Astrocyte (in vitro differentiated cells and primary cell): Measurements from ENCODE around the gene VCAM1.

Experiments
- EZH2 ChIP-seq: IDR thresholded peaks from 2 replicates; pipeline ENCODE4 v1.6.1; 2012; ENCODE audit warnings: mild to moderate bottlenecking, low read length, inconsistent platforms; ENCODE audit not compliant: insufficient read depth
- TF ChIP-seq, protein P1 (sequence below): IDR thresholded peaks from 2 replicates; pipeline ENCODE4 v1.5.1; 2011; ENCODE audit warnings: low read depth, mild to moderate bottlenecking, inconsistent platforms, low read length, moderate library complexity; ENCODE audit not compliant: insufficient read depth

DNA sequence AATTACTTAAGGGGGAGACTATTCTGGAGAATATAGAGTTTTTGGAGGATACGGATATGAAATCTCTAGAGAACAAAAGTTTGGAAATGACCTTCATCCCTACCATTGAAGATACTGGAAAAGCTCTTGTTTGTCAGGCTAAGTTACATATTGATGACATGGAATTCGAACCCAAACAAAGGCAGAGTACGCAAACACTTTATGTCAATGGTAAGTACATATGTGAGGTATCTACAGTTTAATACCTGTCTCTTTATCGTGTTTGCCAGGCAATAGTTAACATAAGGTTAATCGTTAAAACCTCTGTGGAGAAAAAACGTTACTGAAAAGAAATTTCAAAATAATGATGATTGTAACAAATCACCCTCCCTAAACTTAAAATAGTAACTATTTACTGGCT lies 11.8 kb downstream of the VCAM1 start:
- no peak for TF ChIP-seq EZH2
- TF ChIP-seq, protein P1, sequence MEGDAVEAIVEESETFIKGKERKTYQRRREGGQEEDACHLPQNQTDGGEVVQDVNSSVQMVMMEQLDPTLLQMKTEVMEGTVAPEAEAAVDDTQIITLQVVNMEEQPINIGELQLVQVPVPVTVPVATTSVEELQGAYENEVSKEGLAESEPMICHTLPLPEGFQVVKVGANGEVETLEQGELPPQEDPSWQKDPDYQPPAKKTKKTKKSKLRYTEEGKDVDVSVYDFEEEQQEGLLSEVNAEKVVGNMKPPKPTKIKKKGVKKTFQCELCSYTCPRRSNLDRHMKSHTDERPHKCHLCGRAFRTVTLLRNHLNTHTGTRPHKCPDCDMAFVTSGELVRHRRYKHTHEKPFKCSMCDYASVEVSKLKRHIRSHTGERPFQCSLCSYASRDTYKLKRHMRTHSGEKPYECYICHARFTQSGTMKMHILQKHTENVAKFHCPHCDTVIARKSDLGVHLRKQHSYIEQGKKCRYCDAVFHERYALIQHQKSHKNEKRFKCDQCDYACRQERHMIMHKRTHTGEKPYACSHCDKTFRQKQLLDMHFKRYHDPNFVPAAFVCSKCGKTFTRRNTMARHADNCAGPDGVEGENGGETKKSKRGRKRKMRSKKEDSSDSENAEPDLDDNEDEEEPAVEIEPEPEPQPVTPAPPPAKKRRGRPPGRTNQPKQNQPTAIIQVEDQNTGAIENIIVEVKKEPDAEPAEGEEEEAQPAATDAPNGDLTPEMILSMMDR = no peak
